Pancreas (tissue), 10 donors: Measurements from ENCODE around the gene CEP128. TPM values are rescaled to one million over a fixed set of nuclear protein-coding genes. Genes with fewer than 3 reads are reported as not detected.

ENCODE experiments used
- ATAC-seq, 4 donors: fragments of 200-7000 bp; cut with Tn5 transposase; one replicate each; pipeline versions ENCODE4 v1.8.0 to v1.9.1; 2020; ENCODE audit warnings: mild to moderate bottlenecking in 4 of 4, moderate library complexity in 4 of 4
- DNase-seq, 6 donors: peaks; one replicate each; pipeline ENCODE4 v3.0.0-alpha.2; 2020
- FAIRE-seq: peaks from 2 replicates; lab custom pipeline; 2012; peaks lifted over from hg19 to GRCh38; lab: Jason Lieb, UNC
- H3K27ac ChIP-seq, 4 donors: fragments of 200-600 bp; sonication (generic); 1 replicate in 3 of 4; 2 replicates in 1 of 4; pipeline versions ENCODE4 v1.5.0 to v1.8.0; 2020
- H3K27me3 ChIP-seq, 4 donors: fragments of 200-600 bp; one replicate each; pipeline ENCODE4 v1.8.0; 2021
- H3K36me3 ChIP-seq, 3 donors: fragments of 200-600 bp; sonication (generic) in 1 of 3; one replicate each; pipeline versions ENCODE4 v1.5.0 to v1.8.0; 2020 to 2021
- H3K4me1 ChIP-seq, 3 donors: fragments of 200-600 bp; one replicate each; pipeline ENCODE4 v1.8.0; 2021
- H3K4me3 ChIP-seq, 4 donors: fragments of 200-600 bp; sonication (generic) in 2 of 4; one replicate each; pipeline versions ENCODE4 v1.5.0 to v1.8.0; 2020 to 2021
- H3K9me3 ChIP-seq, 4 donors: fragments of 200-600 bp; one replicate each; pipeline ENCODE4 v1.8.0; 2021
- WGBS, 2 donors: extraction: QIAGEN DNeasy Blood & Tissue Kit; methylation state at CpG; one replicate each; pipeline ENCODE4 v1.1.7; 2013; 5-methylcytosine and 5-hydroxymethylcytosine counted together
- intact Hi-C, 3 donors: fragments of 100-400 bp; cut with DNase I; formaldehyde crosslinking; loops; one replicate each; pipeline versions ENCODE4 v1.11.1 to v1.14.2; 2022
- polyA plus RNA-seq, 2 donors: library from polyadenylated mRNA; stranded (reverse); fragments of 200-250 nt; gene quantifications; one replicate each; pipeline ENCODE4 v1.2.3, GENCODE V29; 2013
- total RNA-seq, 6 donors: library from RNA; stranded (reverse); fragmentation: NEBNext Ultra II Directional in 4 of 6; extraction: Animal tissue kit (Norgen Biotek cat#: 25700) in 4 of 6; gene quantifications; one replicate each; pipeline versions ENCODE4 v1.2.1 to v1.2.4, GENCODE V29; 2021 to 2023
- TF ChIP-seq, protein P1 (sequence below), 4 donors: fragments of 200-600 bp; sonication (generic) in 3 of 4; IDR thresholded peaks; one replicate each; pipeline versions ENCODE4 v1.5.0 to v1.8.0; 2021; ENCODE audit warnings: antibody characterized with exemption in 4 of 4
- donor health status: healthy with polysubstance abuse.
- donor health status: DM: no; HTN: no; CAD: no; lungs with moderate emphysema.
- donor health status: DM: no; HTN: no; CAD: no.
- donor health status: control.
- donor health status: control.
- donor health status: Bipolar disorder and iron deficiency.
- donor health status: DM: yes; HTN: yes; CAD: no.
- donor health status: DM: no; HTN: no; CAD: no.
- donor health status: DM: no; HTN: no; CAD: no.
- donor health status: DM: yes; HTN: yes; CAD: no.

Gene CEP128
- total RNA-seq = 1 to 10 TPM in 5 of 6 donors, under 1 TPM in 1; 0.92 to 2.8 (median 2.4) TPM
- polyA plus RNA-seq = 1 to 10 TPM; 1.1 to 1.7 TPM

DNA sequence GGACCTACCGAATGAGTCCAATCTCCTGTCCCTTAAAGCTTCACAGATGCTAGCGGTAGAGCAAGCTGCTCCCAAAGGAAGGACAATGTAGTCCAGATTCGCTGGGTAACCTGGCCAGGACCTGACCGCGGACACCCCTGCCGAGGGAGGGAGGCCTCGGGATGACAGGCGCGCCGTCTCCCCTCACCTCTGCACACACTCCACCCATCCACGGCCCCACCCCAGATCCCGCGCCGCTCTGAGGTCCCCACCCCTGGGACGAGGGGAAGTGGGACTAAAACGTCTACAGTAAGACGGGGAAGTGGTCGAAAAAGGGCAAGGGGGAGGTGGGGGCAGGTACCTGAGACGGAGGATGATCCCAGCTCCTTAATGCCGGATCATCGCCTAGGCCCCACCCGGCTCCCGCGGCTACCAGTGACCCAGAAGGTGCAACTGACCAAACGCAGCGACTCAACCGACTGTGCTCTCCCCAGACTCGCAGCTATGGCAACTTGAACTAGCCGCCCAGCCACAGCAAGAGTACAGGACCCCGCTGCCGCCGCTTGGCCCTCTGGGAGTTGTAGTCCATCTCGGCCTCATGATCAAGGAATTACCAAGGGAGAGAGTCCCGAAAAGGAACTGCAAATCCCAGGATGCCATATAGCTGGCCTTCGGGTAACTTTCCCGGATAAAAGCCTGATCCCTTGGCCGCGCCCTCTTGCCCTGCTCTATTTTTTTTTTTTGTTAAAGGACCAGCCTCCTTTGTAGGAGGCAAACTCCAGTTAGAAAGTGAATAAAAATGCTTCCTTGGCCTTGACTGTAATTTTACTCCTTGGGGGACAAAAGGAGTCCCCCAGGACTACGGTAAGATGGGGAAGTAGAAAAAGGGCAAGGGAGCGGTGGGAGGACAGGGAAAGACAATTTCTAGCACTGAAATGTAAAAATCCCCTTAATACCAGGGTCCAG is at the start of gene CEP128:
TSS of gene CEP128 (minus strand) at position 498 of the 945 bp plus-strand sequence.
- TF ChIP-seq, protein P1, sequence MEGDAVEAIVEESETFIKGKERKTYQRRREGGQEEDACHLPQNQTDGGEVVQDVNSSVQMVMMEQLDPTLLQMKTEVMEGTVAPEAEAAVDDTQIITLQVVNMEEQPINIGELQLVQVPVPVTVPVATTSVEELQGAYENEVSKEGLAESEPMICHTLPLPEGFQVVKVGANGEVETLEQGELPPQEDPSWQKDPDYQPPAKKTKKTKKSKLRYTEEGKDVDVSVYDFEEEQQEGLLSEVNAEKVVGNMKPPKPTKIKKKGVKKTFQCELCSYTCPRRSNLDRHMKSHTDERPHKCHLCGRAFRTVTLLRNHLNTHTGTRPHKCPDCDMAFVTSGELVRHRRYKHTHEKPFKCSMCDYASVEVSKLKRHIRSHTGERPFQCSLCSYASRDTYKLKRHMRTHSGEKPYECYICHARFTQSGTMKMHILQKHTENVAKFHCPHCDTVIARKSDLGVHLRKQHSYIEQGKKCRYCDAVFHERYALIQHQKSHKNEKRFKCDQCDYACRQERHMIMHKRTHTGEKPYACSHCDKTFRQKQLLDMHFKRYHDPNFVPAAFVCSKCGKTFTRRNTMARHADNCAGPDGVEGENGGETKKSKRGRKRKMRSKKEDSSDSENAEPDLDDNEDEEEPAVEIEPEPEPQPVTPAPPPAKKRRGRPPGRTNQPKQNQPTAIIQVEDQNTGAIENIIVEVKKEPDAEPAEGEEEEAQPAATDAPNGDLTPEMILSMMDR (IDR thresholded peaks at IDR 0.05) = no peak
- Histone ChIP-seq H3K4me3 (peak within 1 kb of the TSS; percentile 32 to 86 (median 46)), H3K9me3 (no peaks in the 10 kb centered on the region), H3K27ac (no peak within 1 kb of the TSS), H3K4me1 (peaks cover 0 to 9% (median 0%) of the 10 kb centered on the region in 3 donors), H3K36me3 (no peaks in the 10 kb centered on the region), H3K27me3 (no peaks in the 10 kb centered on the region)
- intact Hi-C loops = no loop called here
- DNase-seq = peak; percentile 90 to 97 (median 95)
- peak; percentile 97 for FAIRE-seq
- WGBS, 2 donors = 1% methylated on average over 39 to 40 of the region's 40 CpGs
- ATAC-seq = peak; percentile 100

DNA sequence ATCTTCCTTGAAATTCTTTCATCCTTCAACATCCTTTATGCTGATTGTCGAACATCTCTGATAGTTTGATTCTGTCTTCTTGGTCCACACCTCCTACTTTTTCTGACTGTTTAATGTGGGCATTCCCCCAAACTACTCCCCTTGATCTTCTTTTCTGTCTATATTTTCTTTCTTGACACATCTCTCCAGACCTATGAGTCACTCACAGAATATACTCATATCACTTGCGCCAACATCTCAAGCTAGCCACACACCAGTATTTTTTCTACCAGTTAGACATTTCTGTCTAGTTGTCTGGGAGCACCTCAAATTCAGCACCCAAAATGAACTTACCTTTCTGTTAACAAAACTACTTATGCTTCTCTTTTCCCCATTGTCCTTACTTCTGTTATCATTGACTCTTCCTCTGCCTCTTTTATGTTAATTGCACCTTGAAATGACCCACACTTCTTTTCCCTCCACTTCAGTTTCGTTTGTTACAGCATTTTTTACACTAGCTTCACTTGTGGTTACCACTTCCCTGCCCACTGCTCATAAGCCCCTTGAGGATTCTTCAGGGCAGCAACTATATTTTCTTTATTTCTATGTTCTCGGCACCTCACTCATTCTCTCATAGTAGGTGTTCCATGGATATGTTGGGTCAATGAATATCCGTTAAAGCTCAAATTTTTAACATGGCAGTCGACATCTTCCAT is 47.3 kb upstream of the CEP128 start:
- intact Hi-C loops = no loop called here
- no peak for FAIRE-seq

DNA sequence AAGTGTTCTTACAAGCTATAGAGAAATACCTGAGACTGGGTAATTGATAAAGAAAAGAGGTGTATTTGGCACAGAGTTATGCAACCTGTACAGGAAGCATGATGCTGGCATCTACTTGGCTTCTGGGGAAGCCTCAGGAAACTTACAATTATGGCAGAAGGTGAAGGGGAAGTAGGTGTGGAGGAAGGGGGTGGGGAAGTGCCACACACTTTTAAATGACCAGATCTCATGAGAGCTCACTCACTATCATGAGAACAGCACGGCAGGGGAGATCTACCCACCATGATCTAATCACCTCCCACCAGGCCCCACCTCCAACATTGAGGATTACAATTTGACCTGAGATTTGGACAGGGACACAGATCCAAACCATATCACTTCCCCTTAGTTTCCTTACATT is 46.7 kb upstream of the CEP128 start:
- TF ChIP-seq, protein P1 (IDR thresholded peaks at IDR 0.05) = no peak
- H3K4me1 ChIP-seq = no peaks in the 10 kb centered on the region
- H3K36me3 ChIP-seq = no peaks in the 10 kb centered on the region
- H3K27ac ChIP-seq = no peak overlapping the region
- H3K4me3 ChIP-seq = no peak overlapping the region
- WGBS, 2 donors = 21 to 58% methylated on average over 1 of the region's 1 CpG
- no peaks in the 10 kb centered on the region for H3K27me3 ChIP-seq
- ATAC-seq (no peak), DNase-seq (no peak), FAIRE-seq (no peak)
- H3K9me3 ChIP-seq = no peaks in the 10 kb centered on the region
- intact Hi-C loops = no loop called here

More for the DNA sequence above, 47.3 kb upstream of the CEP128 start:
- ATAC-seq (no peak), DNase-seq (no peak)
- Histone ChIP-seq H3K27ac (no peak overlapping the region), H3K4me1 (no peaks in the 10 kb centered on the region), H3K36me3 (no peaks in the 10 kb centered on the region), H3K27me3 (no peaks in the 10 kb centered on the region), H3K4me3 (no peak overlapping the region), H3K9me3 (no peaks in the 10 kb centered on the region)
- WGBS, 2 donors = 63 to 75% methylated on average over 6 of the region's 6 CpGs
- TF ChIP-seq, protein P1 (IDR thresholded peaks at IDR 0.05) = no peak

DNA sequence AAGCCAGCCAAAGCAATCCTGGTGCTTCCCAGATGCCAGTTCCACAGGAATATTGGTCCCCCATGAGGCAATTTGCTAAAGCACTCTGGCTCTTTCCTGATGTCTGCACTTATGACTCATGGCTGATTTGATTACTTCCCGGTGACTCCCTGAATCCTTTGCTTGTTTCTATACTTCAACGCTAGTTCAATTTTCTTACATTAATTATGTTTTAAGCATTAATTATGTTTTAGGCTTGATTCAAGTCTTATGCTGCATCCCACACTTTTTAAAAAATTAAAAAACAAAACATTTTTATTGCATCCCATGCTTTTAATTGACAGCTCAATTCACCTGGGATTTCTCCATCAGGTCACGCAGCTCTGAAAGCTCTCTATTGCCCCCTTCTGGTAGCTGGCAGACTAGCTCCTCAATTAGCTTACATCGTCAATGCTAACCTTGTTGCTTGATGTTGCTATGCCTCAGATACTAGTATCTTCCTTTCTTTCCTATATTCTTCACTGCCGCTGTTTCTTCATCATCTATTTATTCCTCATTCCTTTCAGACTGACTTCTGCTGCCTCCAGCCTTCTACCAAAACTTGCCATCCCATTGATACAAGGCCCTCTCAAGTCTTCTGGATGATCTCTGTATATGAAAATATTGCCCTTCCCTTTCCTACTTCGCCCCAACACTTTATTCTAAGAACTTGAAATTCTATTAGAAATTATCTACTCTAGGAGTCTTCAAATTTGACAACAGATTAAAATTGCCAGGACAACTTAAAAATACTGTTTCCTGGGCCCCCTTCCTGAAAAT is 45.9 kb upstream of the CEP128 start:
- H3K4me1 ChIP-seq = no peaks in the 10 kb centered on the region
- H3K9me3 ChIP-seq = no peaks in the 10 kb centered on the region
- DNase-seq = peak in 4 of 6 donors; percentile 40 to 74 (median 42)
- no peaks in the 10 kb centered on the region for H3K36me3 ChIP-seq
- TF ChIP-seq, protein P1 (IDR thresholded peaks at IDR 0.05) = peak; percentile 83 to 93 (median 90)
- H3K4me3 ChIP-seq = no peak overlapping the region
- ATAC-seq = peak; percentile 77 to 98 (median 97)
- no peaks in the 10 kb centered on the region for H3K27me3 ChIP-seq
- intact Hi-C loops = no loop called here
- 19 to 21% methylated on average over 6 of the region's 6 CpGs for WGBS, 2 donors
- H3K27ac ChIP-seq = no peak overlapping the region
- peak; percentile 83 for FAIRE-seq
